GM20000 (cell line): ENCODE results near the gene CCT3.

Experiments
- DNase-seq: peaks from one replicate; pipeline ENCODE4 v3.0.0; 2012; ENCODE audit warnings: low spot score
- CTCF ChIP-seq: IDR thresholded peaks from 2 replicates; pipeline ENCODE4 v1.5.1; 2012; ENCODE audit warnings: mild to moderate bottlenecking, control low read depth; ENCODE audit errors: extremely low read depth, missing control alignments

CCT3 gene

DNA sequence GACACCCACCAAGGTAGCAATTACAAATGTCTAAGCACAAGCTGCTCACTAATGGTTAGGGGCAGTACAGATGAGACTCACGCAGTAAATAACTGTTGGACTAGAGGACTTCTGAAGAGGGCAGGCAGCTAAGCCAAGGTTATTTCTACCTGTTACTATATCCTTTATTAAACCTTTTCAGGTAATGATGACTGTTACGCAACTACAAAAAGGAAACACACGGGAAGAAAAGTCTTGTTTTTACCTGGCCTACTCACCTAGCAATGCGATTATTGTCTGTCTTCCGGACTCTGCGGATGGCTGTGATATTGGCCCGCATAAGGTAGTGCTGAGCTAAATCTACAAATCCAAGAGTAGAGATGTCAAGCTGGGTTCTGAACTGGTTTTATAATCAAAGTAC is 21.2 kb downstream of the CCT3 start:
- no peak for DNase-seq
- TF ChIP-seq CTCF: no peak

- DNase-seq: no peak
- TF ChIP-seq CTCF: no peak
These were observed 27.1 kb downstream of the CCT3 start for GRCh38 chr1:156310962-156311361.

GRCh38 chr1:156308078-156308477 is 30.0 kb downstream of the CCT3 start:
- no peak for TF ChIP-seq CTCF

GRCh38 chr1:156305215-156305614 is 32.9 kb downstream of the CCT3 start:
- no peak for TF ChIP-seq CTCF
- DNase-seq: no peak

More at GRCh38 chr1:156308078-156308477, 30.0 kb downstream of the CCT3 start:
- DNase-seq: no peak

- no peak for TF ChIP-seq CTCF
- no peak for DNase-seq
These were observed 34.9 kb downstream of the CCT3 start for GRCh38 chr1:156303241-156303640.

GRCh38 chr1:156298852-156299357 is 39.2 kb downstream of the CCT3 start, which contains the start of gene VHLL:
Gene VHLL, minus strand, starts transcription at chr1:156299307. Its CDS starts 118 bp downstream, at chr1:156299189.
- no peak for DNase-seq
- no peak for TF ChIP-seq CTCF

DNA sequence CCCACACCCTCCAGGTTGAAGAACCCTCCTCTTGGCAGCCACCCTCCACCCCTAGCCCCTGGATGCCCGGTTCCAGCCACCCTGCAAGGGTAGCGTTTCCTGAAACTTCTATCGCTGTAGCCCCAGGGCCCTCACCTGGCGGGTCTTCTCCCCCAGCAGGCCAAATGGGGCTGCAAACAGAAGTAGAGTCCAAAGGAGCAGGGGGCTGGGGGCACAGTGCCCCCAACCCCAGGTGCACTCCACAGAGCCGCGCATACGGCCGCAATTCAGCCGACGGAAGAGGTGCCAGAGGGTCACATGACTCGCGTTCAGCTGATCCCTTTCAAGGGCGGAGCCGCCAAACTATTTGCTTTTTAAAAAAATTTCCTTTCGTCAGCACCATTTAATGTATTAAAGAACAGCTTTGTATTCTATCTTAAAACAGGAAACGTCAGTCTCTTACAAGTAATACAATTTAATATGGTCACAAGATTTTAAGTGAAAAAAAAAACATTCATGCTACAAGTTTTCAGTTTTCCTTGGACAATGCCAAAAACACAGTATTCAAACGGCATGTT is 42.6 kb downstream of the CCT3 start, which contains the start of gene GLMP:
GLMP (minus strand) TSS at position 289 of the 557 bp plus-strand sequence; CDS start at position 255, 34 bp downstream.
- DNase-seq: peak; percentile 81
- no peak for TF ChIP-seq CTCF
